Endothelial cell (in vitro differentiated cells): ENCODE measurements around the gene PEMT. TPM values are rescaled to one million over a fixed set of nuclear protein-coding genes. Genes with fewer than 3 reads are reported as not detected.

ENCODE experiments used
- DNase-seq: peaks from one replicate; pipeline ENCODE4 v3.0.0; 2021; ENCODE audit warnings: low spot score
- H3K27ac Mint-ChIP-seq: one replicate; pipeline ENCODE4 v1.8.0; 2021; ENCODE audit warnings: mixed read lengths, inconsistent platforms; ENCODE audit not compliant: unreplicated experiment
- H3K27me3 Mint-ChIP-seq: one replicate; pipeline ENCODE4 v1.8.0; 2021; ENCODE audit warnings: mild to moderate bottlenecking, moderate library complexity, mixed read lengths, inconsistent platforms; ENCODE audit not compliant: unreplicated experiment
- H3K36me3 Mint-ChIP-seq: one replicate; pipeline ENCODE4 v1.8.0; 2021; ENCODE audit warnings: mild to moderate bottlenecking, low read depth, mixed read lengths, inconsistent platforms; ENCODE audit not compliant: unreplicated experiment
- H3K4me1 Mint-ChIP-seq: one replicate; pipeline ENCODE4 v1.8.0; 2021; ENCODE audit warnings: mild to moderate bottlenecking, mixed read lengths, inconsistent platforms; ENCODE audit not compliant: unreplicated experiment
- H3K4me3 Mint-ChIP-seq: one replicate; pipeline ENCODE4 v1.8.0; 2021; ENCODE audit warnings: mild to moderate bottlenecking, mixed read lengths, inconsistent platforms; ENCODE audit not compliant: unreplicated experiment
- H3K9me3 Mint-ChIP-seq: one replicate; pipeline ENCODE4 v1.8.0; 2021; ENCODE audit warnings: mixed read lengths, inconsistent platforms; ENCODE audit not compliant: unreplicated experiment
- CTCF ChIP-seq: fragments of 200-600 bp; sonication (generic); IDR thresholded peaks from one replicate; pipeline ENCODE4 v1.5.0; 2021; ENCODE audit warnings: antibody characterized with exemption; ENCODE audit not compliant: unreplicated experiment
- total RNA-seq: library from RNA; stranded (reverse); fragmentation: NEBNext Ultra II Directional; extraction: Animal tissue kit (Norgen Biotek cat#: 25700); gene quantifications from one replicate; pipeline ENCODE4 v1.2.1, GENCODE V29; 2021; ENCODE audit not compliant: unreplicated experiment

Gene PEMT
- total RNA-seq, 1 donor from 2014 or later: 29.7 TPM

- Mint-ChIP-seq H3K9me3 (no peaks in the 10 kb centered on the region), H3K27ac (no peak overlapping the region), H3K4me1 (peaks cover 20% of the 10 kb centered on the region), H3K36me3 (no peaks in the 10 kb centered on the region), H3K27me3 (peaks cover 1% of the 10 kb centered on the region), H3K4me3 (no peak overlapping the region)
- DNase-seq: no peak
- no peak for TF ChIP-seq CTCF
These were observed 66.2 kb downstream of the PEMT start for GRCh38 chr17:17525311-17525710.

GRCh38 chr17:17523731-17524490, 67.6 kb downstream of the PEMT start:
- no peaks in the 10 kb centered on the region for H3K36me3 Mint-ChIP-seq
- DNase-seq: no peak
- no peak overlapping the region for H3K4me3 Mint-ChIP-seq
- no peaks in the 10 kb centered on the region for H3K9me3 Mint-ChIP-seq
- peaks cover 4% of the 10 kb centered on the region for H3K27me3 Mint-ChIP-seq
- TF ChIP-seq CTCF: no peak
- peaks cover 20% of the 10 kb centered on the region for H3K4me1 Mint-ChIP-seq
- no peak overlapping the region for H3K27ac Mint-ChIP-seq

- no peak overlapping the region for H3K27ac Mint-ChIP-seq
These were observed 68.3 kb downstream of the PEMT start for GRCh38 chr17:17523001-17523730.

GRCh38 chr17:17520599-17521232, 70.8 kb downstream of the PEMT start:
- no peak for DNase-seq
- H3K27ac Mint-ChIP-seq: no peak overlapping the region
- H3K4me3 Mint-ChIP-seq: no peak overlapping the region
- no peak for TF ChIP-seq CTCF
- no peaks in the 10 kb centered on the region for H3K36me3 Mint-ChIP-seq
- peaks cover 12% of the 10 kb centered on the region for H3K27me3 Mint-ChIP-seq
- no peaks in the 10 kb centered on the region for H3K9me3 Mint-ChIP-seq
- H3K4me1 Mint-ChIP-seq: peaks cover 20% of the 10 kb centered on the region

More at GRCh38 chr17:17523001-17523730, 68.3 kb downstream of the PEMT start:
- H3K4me3 Mint-ChIP-seq: no peak overlapping the region
- H3K36me3 Mint-ChIP-seq: no peaks in the 10 kb centered on the region
- peaks cover 7% of the 10 kb centered on the region for H3K27me3 Mint-ChIP-seq
- TF ChIP-seq CTCF: no peak
- DNase-seq: peak; percentile 38
- H3K9me3 Mint-ChIP-seq: no peaks in the 10 kb centered on the region
- H3K4me1 Mint-ChIP-seq: peaks cover 20% of the 10 kb centered on the region

GRCh38 chr17:17519886-17520285, 71.6 kb downstream of the PEMT start:
- no peak for TF ChIP-seq CTCF
- H3K4me3 Mint-ChIP-seq: no peak overlapping the region
- H3K9me3 Mint-ChIP-seq: no peaks in the 10 kb centered on the region

More at GRCh38 chr17:17519886-17520285, 71.6 kb downstream of the PEMT start:
- peaks cover 12% of the 10 kb centered on the region for H3K27me3 Mint-ChIP-seq
- H3K36me3 Mint-ChIP-seq: no peaks in the 10 kb centered on the region
- H3K27ac Mint-ChIP-seq: no peak overlapping the region
- H3K4me1 Mint-ChIP-seq: peaks cover 16% of the 10 kb centered on the region
- no peak for DNase-seq
